Gastroesophageal sphincter (tissue), 3 donors: ENCODE results near the gene ZC3H8.

ENCODE experiments used
- CTCF ChIP-seq, 4 experiments: fragments of 200-600 bp in 2 of 4; fragments of 450-650 bp in 2 of 4; sonication (generic) in 1 of 4; IDR thresholded peaks; one replicate each; pipeline ENCODE4 v1.5.1; 2017 to 2019; ENCODE audit warnings: antibody characterized with exemption in 4 of 4, mild to moderate bottlenecking in 2 of 4, moderate library complexity in 2 of 4
- POLR2AphosphoS5 ChIP-seq: sonication (generic); formaldehyde crosslinking; IDR thresholded peaks from one replicate; pipeline ENCODE4 v1.6.1; 2017; ENCODE audit warnings: antibody characterized with exemption

GRCh38 chr2:112301973-112302372, 47.1 kb upstream of the ZC3H8 start:
- TF ChIP-seq CTCF (IDR thresholded peaks at IDR 0.05) (no peak), POLR2AphosphoS5 (no peak)
